OCI-LY3 (cell line): Measurements from ENCODE around the gene PIEZO2.

Experiments
- H2AFZ ChIP-seq: fragments of 200-600, 300-600 bp; shearing (Covaris generic); 2 replicates; pipeline ENCODE4 v1.6.0; 2014; ENCODE audit warnings: antibody characterized with exemption, low read depth, low read length
- H3K27ac ChIP-seq: fragments of 200-600, 300-600 bp; sonication (generic); 2 replicates; pipeline ENCODE4 v1.5.1; 2014; ENCODE audit warnings: mild to moderate bottlenecking, low read length, moderate library complexity, mixed read lengths
- H3K27me3 ChIP-seq: fragments of 200-600, 300-600 bp; sonication (generic); 2 replicates; pipeline ENCODE4 v1.6.1; 2014; ENCODE audit warnings: low read depth, low read length, mixed read lengths
- H3K36me3 ChIP-seq: fragments of 200-600, 300-600 bp; sonication (generic); replicated peaks from 2 replicates; pipeline ENCODE3; 2014; ENCODE audit warnings: low read depth, low read length, mixed read lengths
- H3K4me1 ChIP-seq: fragments of 300-600, 200-600 bp; sonication (generic); 2 replicates; pipeline ENCODE4 v1.6.1; 2014; ENCODE audit warnings: low read length, mixed read lengths
- H3K4me2 ChIP-seq: fragments of 200-600, 300-600 bp; sonication (generic); 2 replicates; pipeline ENCODE4 v1.6.1; 2014; ENCODE audit warnings: low read length, mixed read lengths
- H3K4me3 ChIP-seq: fragments of 300-600, 200-600 bp; sonication (generic); 2 replicates; pipeline ENCODE4 v1.5.1; 2014; ENCODE audit warnings: antibody characterized with exemption, mild to moderate bottlenecking, low read length, moderate library complexity
- H3K79me2 ChIP-seq: fragments of 300-600, 200-600 bp; shearing (Covaris generic); 2 replicates; pipeline ENCODE4 v1.6.1; 2014; ENCODE audit warnings: mild to moderate bottlenecking, low read length, mixed read lengths
- H3K9ac ChIP-seq: fragments of 300-600, 200-600 bp; shearing (Covaris generic); 2 replicates; pipeline ENCODE4 v1.6.0; 2014; ENCODE audit warnings: mild to moderate bottlenecking, low read length, moderate library complexity
- H3K9me3 ChIP-seq: fragments of 200-600, 300-600 bp; shearing (Covaris generic); 2 replicates; pipeline ENCODE4 v1.6.1; 2014; ENCODE audit warnings: low read length, mixed read lengths; ENCODE audit not compliant: insufficient read depth
- H4K20me1 ChIP-seq: fragments of 200-600, 300-600 bp; sonication (generic); 2 replicates; pipeline ENCODE4 v1.6.1; 2016; ENCODE audit warnings: low read length, mixed read lengths; ENCODE audit not compliant: insufficient read depth
- EZH2phosphoT487 ChIP-seq: fragments of 200-600 bp; shearing (Covaris generic); IDR thresholded peaks from 2 replicates; pipeline ENCODE4 v1.6.1; 2018; ENCODE audit warnings: antibody characterized with exemption, mixed run types, low read depth
- TF ChIP-seq, protein P1 (sequence below): fragments of 200-600, 300-600 bp; sonication (generic); IDR thresholded peaks from 2 replicates; pipeline ENCODE4 v1.5.1; 2014; ENCODE audit warnings: antibody characterized with exemption, low read length, low read depth

PIEZO2 gene

DNA sequence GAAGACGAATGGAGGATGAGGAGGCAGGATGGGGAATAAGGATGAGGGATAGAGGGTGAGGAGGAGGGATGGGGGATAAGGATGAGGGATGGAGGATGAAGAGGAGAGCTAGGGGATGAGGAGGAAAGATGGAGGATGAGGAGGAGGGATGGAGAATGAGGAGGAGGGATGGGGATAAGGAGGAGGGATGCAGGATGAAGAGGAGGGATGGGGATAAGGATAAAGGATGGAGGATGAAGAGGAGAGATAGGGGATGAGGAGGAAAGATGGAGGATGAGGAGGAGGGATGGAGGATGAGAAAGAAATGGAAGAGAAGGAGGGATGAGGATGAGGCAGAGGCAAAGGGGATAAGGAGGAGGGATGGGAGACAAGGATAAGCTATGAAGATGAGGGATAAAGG lies 393.5 kb downstream of the PIEZO2 start:
- no peak overlapping the region for H2AFZ ChIP-seq
- no peaks in the 10 kb centered on the region for H4K20me1 ChIP-seq
- H3K79me2 ChIP-seq: no peaks in the 10 kb centered on the region
- no peak overlapping the region for H3K4me3 ChIP-seq
- H3K36me3 ChIP-seq: no peaks in the 10 kb centered on the region
- H3K27ac ChIP-seq: no peak overlapping the region
- no peak overlapping the region for H3K9ac ChIP-seq
- no peaks in the 10 kb centered on the region for H3K4me1 ChIP-seq
- no peak overlapping the region for H3K4me2 ChIP-seq
- no peaks in the 10 kb centered on the region for H3K27me3 ChIP-seq
- H3K9me3 ChIP-seq: no peaks in the 10 kb centered on the region
- TF ChIP-seq, protein P1, sequence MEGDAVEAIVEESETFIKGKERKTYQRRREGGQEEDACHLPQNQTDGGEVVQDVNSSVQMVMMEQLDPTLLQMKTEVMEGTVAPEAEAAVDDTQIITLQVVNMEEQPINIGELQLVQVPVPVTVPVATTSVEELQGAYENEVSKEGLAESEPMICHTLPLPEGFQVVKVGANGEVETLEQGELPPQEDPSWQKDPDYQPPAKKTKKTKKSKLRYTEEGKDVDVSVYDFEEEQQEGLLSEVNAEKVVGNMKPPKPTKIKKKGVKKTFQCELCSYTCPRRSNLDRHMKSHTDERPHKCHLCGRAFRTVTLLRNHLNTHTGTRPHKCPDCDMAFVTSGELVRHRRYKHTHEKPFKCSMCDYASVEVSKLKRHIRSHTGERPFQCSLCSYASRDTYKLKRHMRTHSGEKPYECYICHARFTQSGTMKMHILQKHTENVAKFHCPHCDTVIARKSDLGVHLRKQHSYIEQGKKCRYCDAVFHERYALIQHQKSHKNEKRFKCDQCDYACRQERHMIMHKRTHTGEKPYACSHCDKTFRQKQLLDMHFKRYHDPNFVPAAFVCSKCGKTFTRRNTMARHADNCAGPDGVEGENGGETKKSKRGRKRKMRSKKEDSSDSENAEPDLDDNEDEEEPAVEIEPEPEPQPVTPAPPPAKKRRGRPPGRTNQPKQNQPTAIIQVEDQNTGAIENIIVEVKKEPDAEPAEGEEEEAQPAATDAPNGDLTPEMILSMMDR: no peak
- no peak for TF ChIP-seq EZH2phosphoT487

DNA sequence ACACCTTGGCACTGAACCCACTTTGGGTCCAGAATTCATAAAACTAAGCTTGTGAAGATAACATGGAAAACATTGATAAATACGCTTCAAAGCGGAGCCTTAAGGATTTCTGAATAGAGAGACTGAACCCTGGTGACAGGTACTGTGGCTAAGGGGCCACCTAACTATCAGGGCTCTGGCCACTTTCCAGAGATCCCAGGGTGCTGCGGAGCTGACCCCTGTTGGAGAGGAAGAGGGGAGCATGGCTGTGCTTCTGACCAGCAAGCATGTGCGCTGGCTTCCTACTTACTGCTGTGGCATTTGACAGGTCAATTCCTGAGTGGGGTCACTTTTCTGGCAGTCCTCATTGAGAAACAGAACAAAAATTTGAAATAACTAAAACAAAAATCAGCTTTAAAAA lies 395.2 kb downstream of the PIEZO2 start:
- no peaks in the 10 kb centered on the region for H3K27me3 ChIP-seq
- H3K4me1 ChIP-seq: no peaks in the 10 kb centered on the region
- TF ChIP-seq, protein P1: no peak
- no peak for TF ChIP-seq EZH2phosphoT487
- H3K4me3 ChIP-seq: no peak overlapping the region
- H2AFZ ChIP-seq: no peak overlapping the region
- H3K9ac ChIP-seq: no peak overlapping the region
- H3K36me3 ChIP-seq: no peaks in the 10 kb centered on the region
- no peak overlapping the region for H3K4me2 ChIP-seq
- no peaks in the 10 kb centered on the region for H3K9me3 ChIP-seq
- no peaks in the 10 kb centered on the region for H3K79me2 ChIP-seq
- no peaks in the 10 kb centered on the region for H4K20me1 ChIP-seq
- H3K27ac ChIP-seq: no peak overlapping the region

DNA sequence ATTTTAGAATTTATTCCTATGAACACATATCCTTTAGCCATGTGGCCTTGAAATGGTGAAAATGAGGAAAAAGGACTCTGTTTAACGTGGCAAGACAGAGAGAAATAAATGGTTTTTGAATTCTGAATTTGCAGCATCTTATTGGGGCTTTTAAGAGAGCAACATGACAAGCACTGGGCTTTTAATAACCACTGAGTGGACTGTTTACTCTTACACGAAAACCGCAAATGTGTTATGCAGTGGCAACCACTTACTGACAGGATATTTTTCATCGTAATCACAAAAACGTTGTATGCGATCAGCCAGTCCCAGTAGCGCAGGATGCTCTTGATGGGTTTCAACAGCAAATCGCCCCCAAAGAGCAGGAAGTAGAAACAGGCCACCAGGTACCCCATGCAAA lies 397.0 kb downstream of the PIEZO2 start:
- Histone ChIP-seq H2AFZ (no peak overlapping the region), H3K4me2 (no peak overlapping the region), H3K4me1 (no peaks in the 10 kb centered on the region), H3K79me2 (no peaks in the 10 kb centered on the region), H3K36me3 (no peaks in the 10 kb centered on the region), H3K4me3 (no peak overlapping the region), H3K9me3 (no peaks in the 10 kb centered on the region), H3K27me3 (no peaks in the 10 kb centered on the region), H4K20me1 (no peaks in the 10 kb centered on the region), H3K9ac (no peak overlapping the region), H3K27ac (no peak overlapping the region)
- TF ChIP-seq, protein P1: no peak
- TF ChIP-seq EZH2phosphoT487: no peak

DNA sequence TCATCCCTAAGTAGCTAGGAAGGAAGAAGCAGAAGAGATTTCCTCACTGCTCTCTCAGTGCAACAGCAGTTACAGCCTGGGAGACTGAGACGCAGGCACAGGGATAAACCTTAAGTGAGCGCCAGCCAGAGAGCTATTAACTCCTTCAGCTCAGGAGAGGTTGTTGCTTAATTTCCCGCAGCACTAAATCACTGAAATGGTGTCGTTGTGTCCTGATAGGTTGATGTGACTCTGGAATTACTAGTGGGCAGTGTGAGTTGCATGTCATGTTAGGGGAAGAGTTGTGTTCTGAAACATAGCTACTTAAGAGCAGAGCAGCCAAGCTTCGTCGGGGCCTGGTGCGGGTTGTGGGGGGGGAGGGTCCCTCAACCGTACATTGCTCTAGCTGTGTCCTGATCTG lies 397.7 kb downstream of the PIEZO2 start:
- Histone ChIP-seq H3K79me2 (no peaks in the 10 kb centered on the region), H2AFZ (no peak overlapping the region), H3K36me3 (no peaks in the 10 kb centered on the region), H3K27me3 (no peaks in the 10 kb centered on the region; the same call in 1 of the 2 replicates), H3K4me2 (no peak overlapping the region), H3K4me3 (no peak overlapping the region), H4K20me1 (no peaks in the 10 kb centered on the region), H3K9me3 (no peaks in the 10 kb centered on the region), H3K27ac (no peak overlapping the region), H3K4me1 (no peaks in the 10 kb centered on the region), H3K9ac (no peak overlapping the region)
- TF ChIP-seq, protein P1: no peak
- no peak for TF ChIP-seq EZH2phosphoT487
